ENCODE data around the gene MARCHF3.

DNA sequence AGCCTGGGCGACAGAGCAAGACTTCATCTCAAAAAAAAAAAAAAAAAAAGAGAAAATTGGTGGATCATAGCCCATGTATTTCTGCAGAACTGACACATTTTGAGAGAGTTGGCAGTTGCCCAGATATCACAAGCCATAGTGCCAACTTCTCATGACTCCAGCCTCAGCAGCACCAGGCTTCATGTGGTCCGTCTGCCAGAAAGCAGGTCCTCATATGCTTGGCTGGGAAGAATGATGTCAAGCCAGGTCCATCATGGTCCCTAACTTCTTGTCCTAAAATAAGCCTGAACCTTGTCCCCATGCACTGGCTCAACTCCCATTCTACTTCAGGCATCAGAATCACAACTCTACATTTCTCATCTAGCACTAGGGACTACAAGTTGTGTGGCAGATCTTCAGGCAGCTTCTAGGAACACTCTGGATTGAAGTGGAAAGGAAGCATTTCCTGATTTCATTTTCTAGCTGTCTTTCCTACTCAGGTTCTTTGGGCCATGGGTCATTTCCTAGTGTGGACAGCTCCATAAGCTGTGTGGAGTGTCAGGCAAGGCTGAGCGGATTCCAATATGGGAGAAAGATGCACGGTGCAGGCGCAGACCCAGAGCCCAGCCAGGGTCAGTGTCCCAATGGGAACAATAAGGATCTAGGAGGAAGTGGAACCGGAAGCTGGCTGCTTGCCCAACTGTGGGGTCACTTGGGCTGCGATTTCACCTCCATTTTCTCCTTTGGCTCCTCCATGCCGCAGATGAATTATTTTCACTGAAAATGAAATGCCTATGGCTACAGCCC, 163.3 kb downstream of the MARCHF3 start:
- TF ChIP-seq POLR2AphosphoS5 (IDR thresholded peaks at IDR 0.05; ENCODE audit: borderline replicate concordance, low read depth, low read length), result no peak
- TF ChIP-seq EZH2 (IDR thresholded peaks at IDR 0.05), result no peak
- no peak for TF ChIP-seq FOXP2 (optimal IDR thresholded peaks at IDR 0.05; ENCODE audit: control extremely low read depth, extremely low read length, insufficient read depth)

All from SK-N-MC (cell line).